ENCODE measurements around the gene KRT5. TPM values are rescaled to one million over a fixed set of nuclear protein-coding genes. Genes with fewer than 3 reads are reported as not detected.

The KRT5 gene
- total and polyA plus RNA-seq, 2 experiments from 2014 or later = not detected

- no peaks in the 10 kb centered on the region for H3K9me2 ChIP-seq (ENCODE audit: insufficient read depth)
- in situ Hi-C loops (cut with MboI) = no loop called here
- H3K4me3 ChIP-seq = no peak overlapping the region
- H3K27me3 ChIP-seq (replicated peaks; ENCODE audit: insufficient read depth) = peaks cover 6% of the 10 kb centered on the region; the same call in 1 of the 2 replicates
- no peaks in the 10 kb centered on the region for H3K4me1 ChIP-seq (ENCODE audit: insufficient read depth)
- no peak overlapping the region for H3K9ac ChIP-seq
- no peak overlapping the region for H3K27ac ChIP-seq
- no peaks in the 10 kb centered on the region for H4K20me1 ChIP-seq (ENCODE audit: insufficient read depth)
- H2AFZ ChIP-seq = no peak overlapping the region
- H3K36me3 ChIP-seq (ENCODE audit: low read depth) = no peaks in the 10 kb centered on the region
- H3F3A ChIP-seq (ENCODE audit: insufficient read depth) = no peaks in the 10 kb centered on the region
- TF ChIP-seq EZH2phosphoT487 (IDR thresholded peaks at IDR 0.05; ENCODE audit: insufficient read depth, low read depth) (no peak), EZH2 (IDR thresholded peaks at IDR 0.05; ENCODE audit: insufficient read depth, poor library complexity, severe bottlenecking) (no peak)
- H3K79me2 ChIP-seq (ENCODE audit: insufficient read depth) = no peaks in the 10 kb centered on the region
- no peak for DNase-seq
- H3K4me2 ChIP-seq (ENCODE audit: unreplicated experiment) = no peak overlapping the region
- WGBS, 2 experiments (ENCODE audit: low coverage in 1 of 2, low lambda C conversion rate in 2 of 2, missing lambda C conversion rate in 2 of 2) = 65 to 67% methylated on average over 3 of the region's 3 CpGs
- H3K9me3 ChIP-seq (ENCODE audit: low read depth) = no peaks in the 10 kb centered on the region
Observed at GRCh38 chr12:52537101-52537500, 16.9 kb upstream of the KRT5 start.

- no peak overlapping the region for H3K9ac ChIP-seq
- DNase-seq = no peak
- H3K27me3 ChIP-seq (replicated peaks; ENCODE audit: insufficient read depth) = peaks cover 10% of the 10 kb centered on the region; the same call in 1 of the 2 replicates
- in situ Hi-C loops (cut with MboI) = no loop called here
- H3F3A ChIP-seq (ENCODE audit: insufficient read depth) = no peaks in the 10 kb centered on the region
- no peak overlapping the region for H3K4me3 ChIP-seq
- TF ChIP-seq EZH2 (IDR thresholded peaks at IDR 0.05; ENCODE audit: insufficient read depth, poor library complexity, severe bottlenecking) (no peak), EZH2phosphoT487 (IDR thresholded peaks at IDR 0.05; ENCODE audit: insufficient read depth, low read depth) (no peak)
- H3K9me3 ChIP-seq (ENCODE audit: low read depth) = no peaks in the 10 kb centered on the region
- no peak overlapping the region for H3K27ac ChIP-seq
- WGBS, 2 experiments (ENCODE audit: low coverage in 1 of 2, low lambda C conversion rate in 2 of 2, missing lambda C conversion rate in 2 of 2) = 13 to 23% methylated on average over 1 of the region's 1 CpG
- H3K4me1 ChIP-seq (ENCODE audit: insufficient read depth) = no peaks in the 10 kb centered on the region
- no peak overlapping the region for H3K4me2 ChIP-seq (ENCODE audit: unreplicated experiment)
- no peaks in the 10 kb centered on the region for H3K79me2 ChIP-seq (ENCODE audit: insufficient read depth)
- H4K20me1 ChIP-seq (ENCODE audit: insufficient read depth) = no peaks in the 10 kb centered on the region
- H3K9me2 ChIP-seq (ENCODE audit: insufficient read depth) = no peaks in the 10 kb centered on the region
- H2AFZ ChIP-seq = no peak overlapping the region
- H3K36me3 ChIP-seq (ENCODE audit: low read depth) = no peaks in the 10 kb centered on the region
Observed at GRCh38 chr12:52535574-52535973, 15.4 kb upstream of the KRT5 start.

GRCh38 chr12:52534482-52534881 lies 14.3 kb upstream of the KRT5 start:
- TF ChIP-seq EZH2phosphoT487 (IDR thresholded peaks at IDR 0.05; ENCODE audit: insufficient read depth, low read depth) (no peak), EZH2 (IDR thresholded peaks at IDR 0.05; ENCODE audit: insufficient read depth, poor library complexity, severe bottlenecking) (no peak)
- Histone ChIP-seq H3K27ac (no peak overlapping the region), H3K9ac (no peak overlapping the region)

GRCh38 chr12:52533686-52534470 lies 13.7 kb upstream of the KRT5 start:
- DNase-seq = no peak
- no peaks in the 10 kb centered on the region for H3K9me2 ChIP-seq (ENCODE audit: insufficient read depth)
- H4K20me1 ChIP-seq (ENCODE audit: insufficient read depth) = no peaks in the 10 kb centered on the region
- H3K79me2 ChIP-seq (ENCODE audit: insufficient read depth) = no peaks in the 10 kb centered on the region
- in situ Hi-C loops (cut with MboI) = no loop called here
- no peaks in the 10 kb centered on the region for H3K9me3 ChIP-seq (ENCODE audit: low read depth)
- TF ChIP-seq EZH2phosphoT487 (IDR thresholded peaks at IDR 0.05; ENCODE audit: insufficient read depth, low read depth) (no peak), EZH2 (IDR thresholded peaks at IDR 0.05; ENCODE audit: insufficient read depth, poor library complexity, severe bottlenecking) (no peak)
- no peak overlapping the region for H3K4me3 ChIP-seq
- H3K9ac ChIP-seq = no peak overlapping the region
- peaks cover 17% of the 10 kb centered on the region; the same call in 1 of the 2 replicates for H3K27me3 ChIP-seq (replicated peaks; ENCODE audit: insufficient read depth)
- no peak overlapping the region for H2AFZ ChIP-seq
- no peak overlapping the region for H3K4me2 ChIP-seq (ENCODE audit: unreplicated experiment)
- no peak overlapping the region for H3K27ac ChIP-seq
- no peaks in the 10 kb centered on the region for H3K4me1 ChIP-seq (ENCODE audit: insufficient read depth)
- WGBS, 2 experiments (ENCODE audit: low coverage in 1 of 2, low lambda C conversion rate in 2 of 2, missing lambda C conversion rate in 2 of 2) = 43 to 45% methylated on average over 10 of the region's 10 CpGs
- H3F3A ChIP-seq (ENCODE audit: insufficient read depth) = no peaks in the 10 kb centered on the region
- no peaks in the 10 kb centered on the region for H3K36me3 ChIP-seq (ENCODE audit: low read depth)

More at GRCh38 chr12:52534482-52534881, 14.3 kb upstream of the KRT5 start:
- H4K20me1 ChIP-seq (ENCODE audit: insufficient read depth) = no peaks in the 10 kb centered on the region
- in situ Hi-C loops (cut with MboI) = no loop called here
- no peak overlapping the region for H2AFZ ChIP-seq
- H3K27me3 ChIP-seq (replicated peaks; ENCODE audit: insufficient read depth) = peaks cover 17% of the 10 kb centered on the region; the same call in 1 of the 2 replicates
- no peaks in the 10 kb centered on the region for H3K79me2 ChIP-seq (ENCODE audit: insufficient read depth)
- H3K36me3 ChIP-seq (ENCODE audit: low read depth) = no peaks in the 10 kb centered on the region
- DNase-seq = no peak
- WGBS, 2 experiments (ENCODE audit: low coverage in 1 of 2, low lambda C conversion rate in 2 of 2, missing lambda C conversion rate in 2 of 2) = 84% methylated on average over 5 of the region's 5 CpGs
- H3K4me3 ChIP-seq = no peak overlapping the region
- H3K9me3 ChIP-seq (ENCODE audit: low read depth) = no peaks in the 10 kb centered on the region
- no peaks in the 10 kb centered on the region for H3K9me2 ChIP-seq (ENCODE audit: insufficient read depth)
- H3K4me1 ChIP-seq (ENCODE audit: insufficient read depth) = no peaks in the 10 kb centered on the region
- no peaks in the 10 kb centered on the region for H3F3A ChIP-seq (ENCODE audit: insufficient read depth)
- H3K4me2 ChIP-seq (ENCODE audit: unreplicated experiment) = no peak overlapping the region

All from GM23248 (cell line).